Measurements from ENCODE around the gene E2F4. TPM values are rescaled to one million over a fixed set of nuclear protein-coding genes. Genes with fewer than 3 reads are reported as not detected.

The E2F4 gene
- polyA plus RNA-seq, 3 donors: 65.5 to 72.7 (median 65.9) TPM

GRCh38 chr16:67155295-67156142 lies 36.4 kb upstream of the E2F4 start:
- DNase-seq: peak; percentile 69

- no peak for DNase-seq
Measured at GRCh38 chr16:67156143-67156844, 35.7 kb upstream of the E2F4 start.

GRCh38 chr16:67157106-67157748 lies 34.7 kb upstream of the E2F4 start:
- DNase-seq: no peak

- DNase-seq: no peak
Measured at GRCh38 chr16:67157892-67158635, 33.9 kb upstream of the E2F4 start.

- no peak for DNase-seq
Measured at GRCh38 chr16:67158637-67159600, 33.0 kb upstream of the E2F4 start.

- no peak for DNase-seq
Measured at GRCh38 chr16:67161595-67162058, 30.3 kb upstream of the E2F4 start.

- no peak for DNase-seq
Measured at GRCh38 chr16:67162506-67163163, 29.3 kb upstream of the E2F4 start.

GRCh38 chr16:67163164-67163998 lies 28.6 kb upstream of the E2F4 start:
- DNase-seq: no peak

- DNase-seq: no peak
Measured at GRCh38 chr16:67163999-67164558, 27.9 kb upstream of the E2F4 start.

GRCh38 chr16:67164599-67165061 lies 27.3 kb upstream of the E2F4 start, which contains the start of gene HSF4:
Gene HSF4, plus strand, starts transcription at chr16:67164745. Its CDS starts 67 bp downstream, at chr16:67164812.
- no peak for DNase-seq

GRCh38 chr16:67165121-67166078 lies 26.6 kb upstream of the E2F4 start:
- no peak for DNase-seq

GRCh38 chr16:67166110-67166547 lies 25.8 kb upstream of the E2F4 start:
- DNase-seq: no peak

- DNase-seq: no peak
Measured at GRCh38 chr16:67166598-67167168, 25.3 kb upstream of the E2F4 start.

- DNase-seq: no peak
Measured at GRCh38 chr16:67167588-67167987, 24.4 kb upstream of the E2F4 start.

- DNase-seq: no peak
Measured at GRCh38 chr16:67169011-67169451, 22.9 kb upstream of the E2F4 start.

- DNase-seq: no peak
Measured at GRCh38 chr16:67169642-67170167, 22.2 kb upstream of the E2F4 start.
